ENCODE measurements around the gene FREM2.

Gene FREM2

DNA sequence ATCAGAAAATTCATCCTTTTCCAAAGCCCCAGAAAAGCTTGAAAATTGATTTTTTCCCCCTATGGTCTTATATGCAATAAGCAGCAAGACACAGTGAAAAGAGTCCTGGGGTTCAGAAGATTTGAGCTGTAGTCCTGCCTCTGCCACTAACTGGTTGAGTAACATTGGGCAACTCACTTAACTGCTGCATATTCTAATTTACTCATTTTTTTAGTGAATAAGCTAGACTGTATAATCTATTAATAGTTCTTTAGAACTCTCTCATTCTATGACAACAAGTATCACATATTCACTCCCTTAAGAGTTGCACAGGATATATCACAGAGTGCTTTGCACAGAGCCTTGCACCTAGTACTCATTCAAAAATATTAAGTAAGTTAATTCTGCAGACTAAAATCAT, 192.9 kb downstream of the FREM2 start:
- in situ Hi-C loops (cut with MboI; ENCODE audit: low sequenced_read_pairs), result no loop called here
- H3K27me3 ChIP-seq (ENCODE audit: low read depth), result no peaks in the 10 kb centered on the region

DNA sequence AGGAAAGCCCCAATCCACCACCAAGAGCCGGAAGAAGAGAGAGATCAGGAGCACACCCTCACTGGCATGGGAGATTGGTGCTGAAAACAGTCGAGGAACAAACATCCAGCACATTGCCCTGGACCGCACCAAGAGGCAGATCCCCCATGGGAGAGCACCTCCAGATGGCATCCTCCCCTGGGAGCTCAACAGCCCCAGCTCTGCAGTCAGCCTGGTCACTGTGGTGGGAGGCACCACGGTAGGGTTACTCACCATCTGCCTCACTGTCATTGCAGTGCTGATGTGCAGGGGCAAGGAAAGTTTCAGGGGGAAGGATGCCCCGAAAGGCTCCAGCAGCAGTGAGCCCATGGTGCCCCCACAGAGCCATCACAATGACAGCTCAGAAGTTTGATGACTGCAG, 193.5 kb downstream of the FREM2 start:
- in situ Hi-C loops (cut with MboI; ENCODE audit: low sequenced_read_pairs), result no loop called here
- DNase-seq (ENCODE audit: low spot score in 2 of 2), result no peak
- Histone ChIP-seq H3K4me3 (no peak overlapping the region), H3K4me1 (peaks cover 4% of the 10 kb centered on the region), H3K27me3 (ENCODE audit: low read depth) (no peaks in the 10 kb centered on the region), H3K36me3 (replicated peaks) (no peaks in the 10 kb centered on the region), H3K9me3 (no peaks in the 10 kb centered on the region)

More for the DNA sequence above, 192.9 kb downstream of the FREM2 start:
- Histone ChIP-seq H3K9me3 (no peaks in the 10 kb centered on the region), H3K4me1 (peaks cover 10% of the 10 kb centered on the region), H3K36me3 (replicated peaks) (no peaks in the 10 kb centered on the region), H3K4me3 (no peak overlapping the region)
- DNase-seq (ENCODE audit: low spot score in 2 of 2), result no peak

DNA sequence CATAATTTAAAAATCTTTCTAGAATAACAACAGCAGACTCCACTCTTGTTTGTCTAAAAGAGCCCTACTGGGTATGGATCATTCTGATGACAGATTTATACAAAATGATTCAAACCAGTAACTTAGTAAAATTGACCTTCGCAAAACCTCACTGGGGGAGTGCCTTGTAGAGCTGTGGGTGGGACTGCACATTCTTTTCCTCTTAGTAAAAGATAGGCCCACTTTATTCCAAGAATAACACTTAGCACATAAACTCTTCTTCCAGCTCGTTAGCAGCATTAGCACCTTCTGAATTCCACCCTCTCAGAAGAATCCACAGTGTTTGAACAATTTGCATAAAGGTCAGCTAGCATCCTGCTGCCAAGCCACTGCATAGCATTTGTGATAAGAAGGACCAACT, 196.9 kb downstream of the FREM2 start:
- Histone ChIP-seq H3K27me3 (ENCODE audit: low read depth) (no peaks in the 10 kb centered on the region), H3K36me3 (replicated peaks) (no peaks in the 10 kb centered on the region), H3K4me3 (no peak overlapping the region), H3K9me3 (no peaks in the 10 kb centered on the region), H3K4me1 (no peaks in the 10 kb centered on the region)
- in situ Hi-C loops (cut with MboI; ENCODE audit: low sequenced_read_pairs), result no loop called here
- no peak for DNase-seq (ENCODE audit: low spot score in 2 of 2)

DNA sequence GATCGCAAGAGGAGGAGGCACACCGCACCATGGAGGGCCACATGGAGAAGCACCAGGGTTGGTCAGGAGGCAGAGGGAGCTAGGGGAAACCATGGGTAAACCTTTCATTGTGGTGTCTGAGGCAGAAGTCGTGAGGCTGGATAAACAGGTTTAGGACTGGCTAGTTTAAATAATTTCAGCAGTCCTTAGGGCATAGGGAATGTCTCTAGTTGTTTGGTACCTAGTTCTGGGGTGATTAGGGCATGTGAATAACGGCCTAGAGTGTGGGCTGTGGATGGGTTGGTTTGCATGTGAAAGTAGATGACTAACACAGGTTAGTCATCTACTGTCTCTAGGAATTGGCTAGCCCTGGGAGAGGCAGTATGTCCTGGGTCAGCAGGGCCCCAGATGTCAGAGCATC, 201.4 kb downstream of the FREM2 start:
- no peak overlapping the region for H3K4me3 ChIP-seq
- no peaks in the 10 kb centered on the region for H3K36me3 ChIP-seq (replicated peaks)
- no peaks in the 10 kb centered on the region for H3K4me1 ChIP-seq
- in situ Hi-C loops (cut with MboI; ENCODE audit: low sequenced_read_pairs), result no loop called here
- no peaks in the 10 kb centered on the region for H3K27me3 ChIP-seq (ENCODE audit: low read depth)
- DNase-seq (ENCODE audit: low spot score in 2 of 2), result no peak
- H3K9me3 ChIP-seq, result no peaks in the 10 kb centered on the region

DNA sequence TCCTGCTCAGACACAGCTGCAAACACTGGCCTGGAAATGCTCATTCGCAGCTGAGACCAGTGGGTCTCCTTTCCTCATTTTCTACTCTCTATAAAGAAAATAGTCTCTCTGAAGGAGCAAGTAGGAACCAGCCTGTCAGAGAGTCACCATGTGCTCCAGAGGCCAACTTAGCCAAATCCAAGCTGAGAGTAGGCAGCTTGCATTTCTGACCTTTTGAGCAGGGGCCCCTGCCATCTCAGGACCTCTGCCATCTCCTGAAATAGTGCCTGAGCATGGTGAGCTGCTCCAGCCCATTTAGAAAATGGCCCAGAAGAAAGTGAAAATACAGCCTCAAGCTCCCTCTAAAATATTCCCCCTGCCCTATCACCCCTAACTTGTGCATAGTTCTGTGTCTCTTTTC, 208.2 kb downstream of the FREM2 start:
- Histone ChIP-seq H3K4me3 (no peak overlapping the region), H3K9me3 (no peaks in the 10 kb centered on the region), H3K27me3 (ENCODE audit: low read depth) (no peaks in the 10 kb centered on the region), H3K4me1 (peaks cover 21% of the 10 kb centered on the region), H3K36me3 (replicated peaks) (no peaks in the 10 kb centered on the region)
- in situ Hi-C loops (cut with MboI; ENCODE audit: low sequenced_read_pairs), result no loop called here
- DNase-seq (ENCODE audit: low spot score in 2 of 2), result no peak

DNA sequence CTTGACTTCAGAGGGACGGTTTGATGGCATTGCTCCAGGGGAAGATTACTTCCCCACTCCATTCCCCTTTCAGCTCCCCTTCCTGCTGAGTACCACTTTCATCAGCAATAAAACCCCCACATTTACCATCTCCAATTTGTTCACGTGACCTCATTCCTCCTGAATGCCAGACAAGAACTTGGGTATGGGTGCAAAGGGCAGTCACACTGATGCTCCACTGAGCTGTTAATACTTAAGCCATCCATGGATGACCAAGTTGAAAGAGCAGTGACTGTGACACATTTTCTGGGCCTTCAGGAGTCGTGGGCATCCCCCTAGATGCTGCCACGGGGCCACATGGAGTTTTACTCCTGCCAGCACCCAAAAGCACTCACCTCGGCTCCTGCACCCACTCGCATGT, 210.6 kb downstream of the FREM2 start:
- Histone ChIP-seq H3K9me3 (no peaks in the 10 kb centered on the region), H3K36me3 (replicated peaks) (no peaks in the 10 kb centered on the region), H3K27me3 (ENCODE audit: low read depth) (no peaks in the 10 kb centered on the region), H3K4me1 (peaks cover 21% of the 10 kb centered on the region), H3K4me3 (no peak overlapping the region)
- DNase-seq (ENCODE audit: low spot score in 2 of 2), result no peak
- in situ Hi-C loops (cut with MboI; ENCODE audit: low sequenced_read_pairs), result no loop called here

DNA sequence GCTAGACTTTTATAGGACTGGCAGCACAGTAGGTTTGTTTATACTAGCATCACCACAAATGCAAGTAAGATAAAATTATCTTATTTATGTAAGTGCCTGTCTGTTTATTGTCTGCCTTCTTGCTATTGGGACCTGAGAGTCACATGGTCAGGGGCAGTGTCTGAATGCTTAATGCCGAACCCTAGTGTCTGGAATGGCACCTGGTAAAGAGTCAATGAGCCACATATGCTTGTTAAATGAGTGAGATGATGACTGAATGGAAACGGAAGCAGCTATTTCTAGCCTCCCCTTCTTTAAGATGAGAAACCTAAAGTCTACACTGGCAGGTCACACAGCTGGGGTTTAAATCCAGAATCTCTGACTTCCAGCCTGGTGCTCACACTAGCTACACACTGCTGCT, 211.6 kb downstream of the FREM2 start:
- DNase-seq (ENCODE audit: low spot score in 2 of 2), result peak; percentile 37 to 40
- in situ Hi-C loops (cut with MboI; ENCODE audit: low sequenced_read_pairs), result no loop called here
- Histone ChIP-seq H3K9me3 (no peaks in the 10 kb centered on the region), H3K4me3 (no peak overlapping the region), H3K27me3 (ENCODE audit: low read depth) (no peaks in the 10 kb centered on the region), H3K4me1 (peaks cover 21% of the 10 kb centered on the region), H3K36me3 (replicated peaks) (no peaks in the 10 kb centered on the region)

DNA sequence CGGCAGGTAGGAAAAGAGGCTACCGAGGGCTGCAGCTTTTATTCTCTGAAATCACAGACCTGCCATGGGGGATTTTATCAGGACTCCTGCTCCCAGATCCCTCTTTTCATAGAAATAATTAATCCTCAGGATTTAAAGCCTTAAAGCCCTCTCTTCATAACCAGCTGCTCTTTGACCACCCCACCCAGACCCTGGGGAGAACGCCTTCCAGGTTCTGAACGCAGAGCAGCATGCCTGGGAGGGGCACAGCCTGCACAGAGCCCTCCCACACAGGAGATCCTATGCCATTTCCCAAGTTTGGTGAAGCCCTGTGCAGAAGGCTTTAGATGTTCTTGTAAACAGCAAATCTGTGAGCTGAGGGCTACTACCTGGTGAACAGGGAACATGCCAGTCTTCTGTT, 212.7 kb downstream of the FREM2 start:
- Histone ChIP-seq H3K9me3 (no peaks in the 10 kb centered on the region), H3K27me3 (ENCODE audit: low read depth) (no peaks in the 10 kb centered on the region), H3K4me3 (no peak overlapping the region), H3K4me1 (peaks cover 21% of the 10 kb centered on the region), H3K36me3 (replicated peaks) (no peaks in the 10 kb centered on the region)
- DNase-seq (ENCODE audit: low spot score in 2 of 2), result peak; percentile 8 to 61
- in situ Hi-C loops (cut with MboI; ENCODE audit: low sequenced_read_pairs), result no loop called here

DNA sequence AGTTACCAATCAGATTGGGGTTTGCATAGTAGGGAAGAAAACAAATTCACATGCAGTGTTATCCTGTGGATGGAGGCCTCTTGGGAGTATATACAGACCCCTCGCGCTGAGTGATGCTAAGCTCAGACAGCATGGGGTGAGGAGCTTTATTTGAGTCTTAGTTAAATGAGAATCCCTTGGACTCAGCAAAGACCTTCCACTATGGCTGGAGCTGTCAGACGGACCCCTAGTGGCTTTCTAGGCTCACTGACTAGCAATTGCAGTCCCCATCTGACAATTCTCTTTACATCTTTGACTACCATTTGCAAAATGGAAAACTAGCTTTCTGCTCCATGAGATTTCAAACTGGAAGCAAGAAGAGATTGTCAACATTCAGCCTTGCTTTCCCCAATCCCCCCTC, 213.3 kb downstream of the FREM2 start:
- Histone ChIP-seq H3K4me1 (peaks cover 21% of the 10 kb centered on the region), H3K36me3 (replicated peaks) (no peaks in the 10 kb centered on the region), H3K27me3 (ENCODE audit: low read depth) (no peaks in the 10 kb centered on the region), H3K4me3 (no peak overlapping the region), H3K9me3 (no peaks in the 10 kb centered on the region)
- peak; percentile 37 to 53 for DNase-seq (ENCODE audit: low spot score in 2 of 2)
- in situ Hi-C loops (cut with MboI; ENCODE audit: low sequenced_read_pairs), result no loop called here

DNA sequence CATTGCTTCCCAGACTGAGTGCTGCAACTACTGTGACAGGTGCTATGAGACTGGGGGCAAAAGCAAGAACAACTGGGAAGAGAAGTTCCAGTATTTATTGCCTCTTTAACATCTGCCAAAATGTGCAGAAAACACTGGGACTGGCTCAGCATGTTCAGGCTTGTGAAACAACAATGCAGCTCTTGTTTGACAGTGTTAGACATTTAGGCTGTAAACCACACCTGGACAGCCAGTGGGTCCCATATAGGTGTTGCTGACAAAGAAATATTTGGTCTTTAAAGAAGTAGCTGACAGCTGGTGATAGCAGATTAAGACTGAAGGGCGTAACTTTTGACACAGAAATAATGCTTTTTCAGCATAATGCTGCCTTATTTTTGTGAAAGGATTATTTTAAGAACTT, 215.7 kb downstream of the FREM2 start:
- Histone ChIP-seq H3K4me3 (no peak overlapping the region), H3K9me3 (no peaks in the 10 kb centered on the region), H3K36me3 (replicated peaks) (no peaks in the 10 kb centered on the region), H3K27me3 (ENCODE audit: low read depth) (no peaks in the 10 kb centered on the region), H3K4me1 (peaks cover 21% of the 10 kb centered on the region)
- in situ Hi-C loops (cut with MboI; ENCODE audit: low sequenced_read_pairs), result no loop called here
- DNase-seq (ENCODE audit: low spot score in 2 of 2), result no peak

DNA sequence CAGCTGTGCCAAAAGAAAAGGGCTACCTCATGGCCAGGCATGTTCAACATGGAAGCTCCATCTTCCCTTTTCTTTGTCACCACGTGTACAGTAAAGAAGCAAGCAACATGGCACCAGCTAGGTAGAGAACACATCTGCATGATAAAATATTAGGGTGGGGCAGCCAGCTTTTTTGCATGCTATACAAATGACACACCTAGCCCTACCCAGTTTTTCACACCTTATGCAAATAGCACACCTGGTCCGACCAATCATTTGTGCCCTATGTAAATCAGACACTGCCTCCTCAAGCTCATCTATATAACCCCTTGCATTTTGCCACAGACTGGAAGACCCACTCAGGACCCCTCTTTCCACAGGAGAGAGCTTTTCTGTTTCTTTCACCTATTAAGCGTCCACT, 218.2 kb downstream of the FREM2 start:
- H3K4me3 ChIP-seq, result no peak overlapping the region
- in situ Hi-C loops (cut with MboI; ENCODE audit: low sequenced_read_pairs), result no loop called here
- no peak for DNase-seq (ENCODE audit: low spot score in 2 of 2)
- no peaks in the 10 kb centered on the region for H3K27me3 ChIP-seq (ENCODE audit: low read depth)
- H3K9me3 ChIP-seq, result no peaks in the 10 kb centered on the region
- H3K36me3 ChIP-seq (replicated peaks), result no peaks in the 10 kb centered on the region
- H3K4me1 ChIP-seq, result no peaks in the 10 kb centered on the region

DNA sequence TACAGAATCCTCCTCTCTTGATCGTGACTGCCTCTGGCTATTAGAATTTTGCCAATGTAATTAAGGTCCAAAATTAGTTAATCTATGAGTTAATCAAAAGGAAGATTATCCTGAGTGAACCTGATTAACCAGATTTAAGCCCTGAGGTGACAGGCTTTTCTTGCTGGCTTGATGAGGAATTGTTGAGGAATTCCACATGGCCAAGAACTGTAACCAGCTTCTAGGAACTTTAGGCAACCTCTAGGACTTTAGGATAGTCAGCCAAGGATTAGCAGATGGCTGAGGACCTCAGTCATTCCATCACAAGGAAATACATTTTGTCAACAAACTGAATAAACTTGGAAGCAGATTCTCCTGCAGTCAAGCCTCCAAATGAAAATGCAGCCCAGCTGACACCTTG, 219.0 kb downstream of the FREM2 start:
- in situ Hi-C loops (cut with MboI; ENCODE audit: low sequenced_read_pairs), result no loop called here
- no peak for DNase-seq (ENCODE audit: low spot score in 2 of 2)
- Histone ChIP-seq H3K4me1 (no peaks in the 10 kb centered on the region), H3K27me3 (ENCODE audit: low read depth) (no peaks in the 10 kb centered on the region), H3K9me3 (no peaks in the 10 kb centered on the region), H3K4me3 (no peak overlapping the region), H3K36me3 (replicated peaks) (no peaks in the 10 kb centered on the region)

DNA sequence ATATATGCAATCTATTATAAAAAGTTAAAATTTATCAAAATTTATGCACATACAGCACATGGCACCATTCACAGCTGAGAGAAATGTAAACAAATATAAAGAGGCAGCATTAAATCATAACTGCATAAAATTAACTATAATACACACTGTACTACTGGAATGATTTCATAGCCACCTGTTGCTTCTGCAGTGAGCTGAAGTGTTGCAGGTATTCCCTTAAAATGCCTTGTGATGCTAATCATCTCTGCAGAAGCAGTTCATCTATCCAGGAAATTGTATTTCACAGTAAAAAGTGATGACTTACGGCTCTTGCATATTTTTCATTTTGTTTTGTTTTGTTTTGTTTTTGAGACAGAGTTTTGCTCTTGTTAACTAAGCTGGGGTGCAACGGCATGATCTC, 221.7 kb downstream of the FREM2 start:
- H3K4me3 ChIP-seq, result no peak overlapping the region
- H3K27me3 ChIP-seq (ENCODE audit: low read depth), result no peaks in the 10 kb centered on the region
- no peaks in the 10 kb centered on the region for H3K36me3 ChIP-seq (replicated peaks)
- in situ Hi-C loops (cut with MboI; ENCODE audit: low sequenced_read_pairs), result no loop called here
- DNase-seq (ENCODE audit: low spot score in 2 of 2), result no peak
- no peaks in the 10 kb centered on the region for H3K4me1 ChIP-seq
- H3K9me3 ChIP-seq, result no peaks in the 10 kb centered on the region

DNA sequence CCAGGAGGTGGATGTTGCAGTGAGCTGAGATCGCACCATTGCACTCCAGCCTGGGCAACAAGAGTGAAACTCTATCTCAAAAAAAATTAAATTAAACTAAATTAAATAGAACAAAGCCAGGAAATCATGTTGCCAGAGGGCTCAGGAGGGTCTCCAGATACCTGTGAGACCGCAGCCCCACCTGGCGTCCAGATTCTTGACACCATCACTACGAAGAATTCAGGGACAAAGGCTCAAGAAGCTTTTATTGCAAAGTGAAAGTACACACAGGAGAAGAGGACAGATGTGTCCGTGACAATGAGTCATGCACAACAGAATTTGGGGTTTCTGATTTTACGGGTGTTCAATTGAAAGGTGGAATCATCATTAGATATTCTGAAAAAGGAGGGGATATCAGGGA, 227.2 kb downstream of the FREM2 start:
- in situ Hi-C loops (cut with MboI; ENCODE audit: low sequenced_read_pairs), result no loop called here
- no peaks in the 10 kb centered on the region for H3K27me3 ChIP-seq (ENCODE audit: low read depth)

DNA sequence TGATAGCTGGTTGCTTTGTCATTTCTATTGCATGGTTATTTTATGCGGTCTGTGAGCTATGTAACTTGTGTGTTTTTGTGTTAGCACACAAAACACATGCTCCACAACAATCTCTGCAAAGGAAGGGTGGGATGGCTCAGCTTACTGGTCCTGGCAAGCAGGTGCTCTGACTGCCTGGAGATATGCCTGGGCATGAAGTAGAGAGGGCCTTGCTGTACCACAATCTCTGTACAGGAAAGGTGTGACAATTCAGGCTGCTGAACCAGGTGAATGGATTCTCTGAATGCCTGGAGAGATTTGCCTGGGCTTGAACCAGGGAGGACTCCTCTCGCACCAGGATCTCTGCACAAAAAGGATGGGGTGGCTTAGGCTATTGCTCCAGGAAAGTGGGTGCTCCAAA, 234.2 kb downstream of the FREM2 start:
- no peaks in the 10 kb centered on the region for H3K36me3 ChIP-seq (replicated peaks)
- no peaks in the 10 kb centered on the region for H3K9me3 ChIP-seq
- no peaks in the 10 kb centered on the region for H3K4me1 ChIP-seq
- no peak overlapping the region for H3K4me3 ChIP-seq
- no peaks in the 10 kb centered on the region for H3K27me3 ChIP-seq (ENCODE audit: low read depth)
- in situ Hi-C loops (cut with MboI; ENCODE audit: low sequenced_read_pairs), result no loop called here
- no peak for DNase-seq (ENCODE audit: low spot score in 2 of 2)

More for the DNA sequence above, 227.2 kb downstream of the FREM2 start:
- Histone ChIP-seq H3K9me3 (no peaks in the 10 kb centered on the region), H3K36me3 (replicated peaks) (no peaks in the 10 kb centered on the region), H3K4me1 (no peaks in the 10 kb centered on the region), H3K4me3 (no peak overlapping the region)
- DNase-seq (ENCODE audit: low spot score in 2 of 2), result peak in 1 of 2 experiments; percentile 25
